ENCODE measurements around the gene CISD2.
"Not testable (repeated sequence)": the region's sequence is repeated elsewhere in the genome, so short reads cannot be mapped to it uniquely, and the experiment has no call there.

The CISD2 gene

DNA sequence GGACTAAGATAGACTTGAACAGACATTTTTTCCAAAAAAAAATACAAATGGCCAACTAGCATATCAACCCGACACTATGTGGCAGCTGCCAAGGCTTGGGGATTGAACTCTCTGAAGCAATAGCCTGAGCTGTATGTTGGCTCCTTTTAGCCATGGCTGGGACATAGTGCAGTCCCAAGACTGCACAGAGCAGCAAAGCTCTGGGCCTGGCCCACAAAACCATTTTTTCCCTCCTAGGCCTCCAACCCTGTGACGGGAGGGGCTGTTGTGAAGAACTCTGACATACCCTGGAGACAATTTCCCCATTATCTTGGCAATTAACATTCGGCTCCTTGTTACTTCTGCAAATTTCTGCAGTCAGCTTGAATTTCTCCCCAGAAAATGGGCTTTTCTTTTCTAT lies 50.1 kb downstream of the CISD2 start:
- H3K36me3 ChIP-seq (replicated peaks), result no peaks in the 10 kb centered on the region
- H3K4me3 ChIP-seq, result no peak overlapping the region
- in situ Hi-C loops (cut with MboI; ENCODE audit: low sequenced_read_pairs), result no loop called here
- no peaks in the 10 kb centered on the region for H3K27me3 ChIP-seq (ENCODE audit: low read depth)
- no peaks in the 10 kb centered on the region for H3K4me1 ChIP-seq
- no peaks in the 10 kb centered on the region for H3K9me3 ChIP-seq
- no peak for DNase-seq (ENCODE audit: low spot score in 2 of 2)

DNA sequence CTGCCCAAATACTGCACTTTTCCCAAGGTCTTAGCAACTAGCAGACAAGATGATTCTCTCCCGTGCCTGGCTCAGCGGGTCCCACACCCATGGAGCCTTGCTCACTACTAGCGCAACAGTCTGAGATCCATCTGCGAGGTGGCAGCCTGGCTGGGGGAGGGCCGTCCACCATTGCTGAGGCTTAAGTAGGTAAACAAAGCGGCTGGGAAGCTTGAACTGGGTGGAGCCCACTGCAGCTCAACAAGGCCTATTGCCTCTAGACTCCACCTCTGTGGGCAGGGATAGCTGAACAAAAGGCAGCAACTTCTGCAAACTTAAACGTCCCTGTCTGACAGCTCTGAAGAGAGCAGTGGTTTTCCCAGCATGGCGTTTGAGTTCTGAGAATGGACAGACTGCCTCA lies 50.9 kb downstream of the CISD2 start:
- H3K4me3 ChIP-seq; H3K4me1 ChIP-seq; H3K27me3 ChIP-seq (ENCODE audit: low read depth); in situ Hi-C loops (cut with MboI; ENCODE audit: low sequenced_read_pairs); H3K36me3 ChIP-seq (replicated peaks); H3K9me3 ChIP-seq: not testable (repeated sequence)
- peak in 1 of 2 experiments; percentile 11 for DNase-seq (ENCODE audit: low spot score in 2 of 2)

DNA sequence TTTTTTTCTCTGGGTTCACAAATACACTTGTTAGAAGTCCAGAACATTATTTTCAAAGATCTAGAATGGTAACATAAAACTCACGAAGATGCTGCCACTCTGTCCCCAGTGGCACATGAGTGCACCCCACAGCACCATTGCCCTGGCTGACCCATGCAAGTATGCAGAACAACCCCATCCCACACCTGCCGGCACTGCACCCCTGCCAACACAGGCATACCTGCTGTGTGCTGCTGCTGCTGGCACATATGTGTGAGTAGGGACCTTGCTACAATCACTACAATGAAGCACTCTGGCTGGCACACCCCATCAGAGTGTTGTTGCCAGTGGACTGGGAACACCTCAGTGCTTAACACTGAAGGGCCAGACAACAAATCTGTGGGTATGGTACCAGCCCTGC lies 66.9 kb downstream of the CISD2 start:
- H3K4me3 ChIP-seq, result no peak overlapping the region
- DNase-seq (ENCODE audit: low spot score in 2 of 2), result no peak
- no peaks in the 10 kb centered on the region for H3K4me1 ChIP-seq
- H3K9me3 ChIP-seq, result no peaks in the 10 kb centered on the region
- in situ Hi-C loops (cut with MboI; ENCODE audit: low sequenced_read_pairs), result no loop called here
- no peaks in the 10 kb centered on the region for H3K36me3 ChIP-seq (replicated peaks)
- no peaks in the 10 kb centered on the region for H3K27me3 ChIP-seq (ENCODE audit: low read depth)

DNA sequence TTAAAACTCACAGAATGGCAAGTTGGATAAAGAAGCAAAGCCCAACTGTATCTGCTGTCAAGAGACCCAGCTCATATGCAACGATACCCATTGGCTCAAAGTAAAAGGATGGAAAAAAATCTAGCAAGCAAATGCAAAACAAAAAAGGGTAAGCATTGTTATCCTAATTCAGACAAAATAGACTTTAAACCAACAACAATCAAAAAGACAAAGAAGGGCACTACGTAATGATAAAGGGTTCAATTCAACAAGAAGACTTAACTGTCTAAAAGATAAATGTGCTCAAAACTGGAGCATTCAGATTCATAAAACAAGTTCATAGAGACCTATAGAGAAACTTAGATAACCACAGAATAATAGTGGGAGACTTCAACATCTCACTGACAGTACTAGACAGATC lies 69.3 kb downstream of the CISD2 start:
- H3K27me3 ChIP-seq (ENCODE audit: low read depth); H3K36me3 ChIP-seq (replicated peaks); H3K4me1 ChIP-seq; H3K4me3 ChIP-seq; H3K9me3 ChIP-seq; in situ Hi-C loops (cut with MboI; ENCODE audit: low sequenced_read_pairs): not testable (repeated sequence)
- DNase-seq (ENCODE audit: low spot score in 2 of 2), result peak; percentile 36 to 81

Data from HAP-1 (cell line).